SK-N-MC (cell line): ENCODE data around the gene PPP2R2C.

Experiments
- EZH2 ChIP-seq: fragments of 200-600 bp; sonication (generic); IDR thresholded peaks from one replicate; pipeline ENCODE4 v1.6.1; 2017; ENCODE audit warnings: antibody characterized with exemption
- POLR2AphosphoS5 ChIP-seq: IDR thresholded peaks from 2 replicates; pipeline ENCODE4 v1.6.1; 2012; ENCODE audit warnings: mild to moderate bottlenecking, low read depth, low read length, borderline replicate concordance

GRCh38 chr4:6348408-6348807, 124.0 kb downstream of the PPP2R2C start:
- TF ChIP-seq EZH2 (no peak), POLR2AphosphoS5 (no peak)
